HG02623 (cell line): ENCODE measurements around the gene ANKRD42.

Source experiments
- ATAC-seq: cut with Tn5 transposase; IDR thresholded peaks from one replicate; pipeline ENCODE4 v1.9.1; 2021; ENCODE audit warnings: moderate library complexity; ENCODE audit not compliant: unreplicated experiment

ANKRD42 gene

GRCh38 chr11:83193315-83194280 is at the start of gene ANKRD42:
ANKRD42 (plus strand) TSS chr11:83193712; CDS start chr11:83194671, 959 bp downstream.
- peak; percentile 90 for ATAC-seq

- no peak for ATAC-seq
These were observed 45.6 kb upstream of the ANKRD42 start for GRCh38 chr11:83147895-83148294.

GRCh38 chr11:83150450-83150849 is 43.1 kb upstream of the ANKRD42 start:
- no peak for ATAC-seq

- ATAC-seq = no peak
These were observed 42.1 kb upstream of the ANKRD42 start for GRCh38 chr11:83151274-83151977.

GRCh38 chr11:83152264-83152663 is 41.2 kb upstream of the ANKRD42 start:
- no peak for ATAC-seq

- ATAC-seq = no peak
These were observed 39.7 kb upstream of the ANKRD42 start for GRCh38 chr11:83153764-83154163.

GRCh38 chr11:83156144-83156995 is 37.1 kb upstream of the ANKRD42 start:
- ATAC-seq = peak; percentile 94

GRCh38 chr11:83156996-83157593 is 36.4 kb upstream of the ANKRD42 start, which contains the start of gene PCF11:
PCF11 (plus strand) TSS chr11:83157131; CDS start chr11:83157440, 309 bp downstream.
- ATAC-seq = peak; percentile 1

- ATAC-seq = no peak
These were observed 35.7 kb upstream of the ANKRD42 start for GRCh38 chr11:83157594-83158356.

- no peak for ATAC-seq
These were observed 35.1 kb upstream of the ANKRD42 start for GRCh38 chr11:83158357-83158786.

- no peak for ATAC-seq
These were observed 34.3 kb upstream of the ANKRD42 start for GRCh38 chr11:83158965-83159901.

GRCh38 chr11:83159902-83160865 is 33.3 kb upstream of the ANKRD42 start:
- no peak for ATAC-seq

- ATAC-seq = no peak
These were observed 31.8 kb upstream of the ANKRD42 start for GRCh38 chr11:83161610-83162199.

- ATAC-seq = no peak
These were observed 31.1 kb upstream of the ANKRD42 start for GRCh38 chr11:83162377-83162776.

- ATAC-seq = no peak
These were observed 27.2 kb upstream of the ANKRD42 start for GRCh38 chr11:83166193-83166866.

GRCh38 chr11:83168756-83169155 is 24.8 kb upstream of the ANKRD42 start:
- ATAC-seq = no peak
